CD4-positive, alpha-beta T cell treated with Interleukin-4 for 1 hour (primary cell): ENCODE data around the gene CFAP20DC.
"Not testable (repeated sequence)": the region's sequence is repeated elsewhere in the genome, so short reads cannot be mapped to it uniquely, and the experiment has no call there.

Experiments used
- DNase-seq, 2 donors: peaks; one replicate each; pipeline ENCODE4 v3.0.0-alpha.2; 2020 to 2022

The CFAP20DC gene

GRCh38 chr3:58864480-58864879 lies 185.3 kb downstream of the CFAP20DC start:
- DNase-seq: no peak

- no peak for DNase-seq
These were observed 186.6 kb downstream of the CFAP20DC start for GRCh38 chr3:58863206-58863605.

GRCh38 chr3:58861551-58861950 lies 188.3 kb downstream of the CFAP20DC start:
- no peak for DNase-seq

GRCh38 chr3:58858126-58858525 lies 191.7 kb downstream of the CFAP20DC start:
- no peak for DNase-seq

- DNase-seq: no peak
These were observed 192.4 kb downstream of the CFAP20DC start for GRCh38 chr3:58857402-58857801.

GRCh38 chr3:58848826-58849225 lies 201.0 kb downstream of the CFAP20DC start:
- no peak for DNase-seq

GRCh38 chr3:58842050-58842747 lies 207.6 kb downstream of the CFAP20DC start:
- DNase-seq: not testable (repeated sequence)

- no peak for DNase-seq
These were observed 208.9 kb downstream of the CFAP20DC start for GRCh38 chr3:58840949-58841348.

GRCh38 chr3:58839964-58840363 lies 209.9 kb downstream of the CFAP20DC start:
- DNase-seq: no peak

- no peak for DNase-seq
These were observed 210.6 kb downstream of the CFAP20DC start for GRCh38 chr3:58839187-58839586.

- DNase-seq: no peak
These were observed 212.0 kb downstream of the CFAP20DC start for GRCh38 chr3:58837856-58838255.

- no peak for DNase-seq
These were observed 212.5 kb downstream of the CFAP20DC start for GRCh38 chr3:58837141-58837843.

- DNase-seq: no peak
These were observed 214.7 kb downstream of the CFAP20DC start for GRCh38 chr3:58835086-58835485.

- no peak for DNase-seq
These were observed 216.3 kb downstream of the CFAP20DC start for GRCh38 chr3:58833491-58833890.

- DNase-seq: no peak
These were observed 220.4 kb downstream of the CFAP20DC start for GRCh38 chr3:58829321-58830000.

GRCh38 chr3:58824777-58825176 lies 225.0 kb downstream of the CFAP20DC start:
- no peak for DNase-seq

- DNase-seq: no peak
These were observed 225.5 kb downstream of the CFAP20DC start for GRCh38 chr3:58824285-58824684.

GRCh38 chr3:58806551-58807244 lies 243.1 kb downstream of the CFAP20DC start:
- not testable (repeated sequence) for DNase-seq

- no peak for DNase-seq
These were observed 244.9 kb downstream of the CFAP20DC start for GRCh38 chr3:58804914-58805313.

- no peak for DNase-seq
These were observed 248.3 kb downstream of the CFAP20DC start for GRCh38 chr3:58801541-58801940.

GRCh38 chr3:58800940-58801339 lies 248.9 kb downstream of the CFAP20DC start:
- no peak for DNase-seq

GRCh38 chr3:58800032-58800431 lies 249.8 kb downstream of the CFAP20DC start:
- DNase-seq: no peak

GRCh38 chr3:58799271-58799670 lies 250.6 kb downstream of the CFAP20DC start:
- DNase-seq: no peak
